Heart left ventricle (tissue), 13 donors: ENCODE data around the gene CYBRD1.

Experiments used
- POLR2A ChIP-seq, 2 donors: fragments of 450-650 bp; IDR thresholded peaks; one replicate each; pipeline ENCODE4 v1.6.1; 2017; ENCODE audit warnings: antibody characterized with exemption in 2 of 2, mild to moderate bottlenecking in 2 of 2, moderate library complexity in 2 of 2
- TF ChIP-seq, protein P1 (sequence below), 12 donors: fragments of 200-600 bp; sonication (generic) in 4 of 12; IDR thresholded peaks; one replicate each; pipeline versions ENCODE4 v1.5.0 to v1.8.0; 2018 to 2022; ENCODE audit warnings: antibody characterized with exemption in 12 of 12, mild to moderate bottlenecking in 5 of 12
- donor health status: ischemic (EF 13 %, LVEDD 7.1; RV severe dilation, severe dysfunction).
- donor health status: DM: no; HTN: yes; CAD: no.
- donor health status: DM: no; HTN: no; CAD: no.
- donor health status: ischemic (EF 25% LVEDD 6.9; RV normal size, moderate dysfunction).
- donor health status: ischemic (EF 25% LVEDD 5.7; RV mildly dilated, moderate dysfunction).
- donor health status: ischemic (EF 35%, LVEDD 5.7; RV mildly dilated, moderate dysfunction).
- donor health status: nonischemic (EF 11% LVEDD 7.7; RV severe dilation, severe dysfunction).
- donor health status: DM: yes; HTN: yes; CAD: no.
- donor health status: PGD.
- donor health status: ischemic (EF 29% LVEDD 5.4; RV normal size, mild dysfunction).
- donor health status: nonischemic (EF 23%, LVEDD 6.1; RV moderate dilation, normal function).

DNA sequence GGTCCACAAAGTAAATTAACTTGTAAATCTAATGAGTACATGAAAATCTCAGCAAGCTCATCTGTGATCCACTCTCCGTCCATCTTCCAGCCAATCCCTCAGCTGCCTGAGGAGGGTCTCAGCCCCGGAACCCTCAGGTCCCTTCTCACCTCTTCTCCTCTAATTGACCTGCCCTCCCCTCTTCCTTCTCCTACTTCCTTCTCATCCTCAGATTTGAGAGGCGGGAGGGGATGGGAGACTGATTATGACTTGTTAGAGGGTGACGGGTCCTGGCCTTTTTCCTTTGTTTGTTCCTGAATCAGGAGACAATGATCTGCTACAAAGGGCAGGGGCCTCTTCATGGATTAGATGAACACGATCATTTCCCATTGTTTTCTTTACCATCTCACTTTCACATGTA lies 80.1 kb downstream of the CYBRD1 start:
- no peak for TF ChIP-seq POLR2A (IDR thresholded peaks at IDR 0.05)
- TF ChIP-seq, protein P1, sequence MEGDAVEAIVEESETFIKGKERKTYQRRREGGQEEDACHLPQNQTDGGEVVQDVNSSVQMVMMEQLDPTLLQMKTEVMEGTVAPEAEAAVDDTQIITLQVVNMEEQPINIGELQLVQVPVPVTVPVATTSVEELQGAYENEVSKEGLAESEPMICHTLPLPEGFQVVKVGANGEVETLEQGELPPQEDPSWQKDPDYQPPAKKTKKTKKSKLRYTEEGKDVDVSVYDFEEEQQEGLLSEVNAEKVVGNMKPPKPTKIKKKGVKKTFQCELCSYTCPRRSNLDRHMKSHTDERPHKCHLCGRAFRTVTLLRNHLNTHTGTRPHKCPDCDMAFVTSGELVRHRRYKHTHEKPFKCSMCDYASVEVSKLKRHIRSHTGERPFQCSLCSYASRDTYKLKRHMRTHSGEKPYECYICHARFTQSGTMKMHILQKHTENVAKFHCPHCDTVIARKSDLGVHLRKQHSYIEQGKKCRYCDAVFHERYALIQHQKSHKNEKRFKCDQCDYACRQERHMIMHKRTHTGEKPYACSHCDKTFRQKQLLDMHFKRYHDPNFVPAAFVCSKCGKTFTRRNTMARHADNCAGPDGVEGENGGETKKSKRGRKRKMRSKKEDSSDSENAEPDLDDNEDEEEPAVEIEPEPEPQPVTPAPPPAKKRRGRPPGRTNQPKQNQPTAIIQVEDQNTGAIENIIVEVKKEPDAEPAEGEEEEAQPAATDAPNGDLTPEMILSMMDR (IDR thresholded peaks at IDR 0.05), result no peak
